Esophagus muscularis mucosa (tissue), 4 donors: ENCODE data around the gene CBL. TPM values are rescaled to one million over a fixed set of nuclear protein-coding genes. Genes with fewer than 3 reads are reported as not detected.

ENCODE experiments used
- DNase-seq: peaks from one replicate; pipeline ENCODE4 v3.0.0-alpha.2; 2017; ENCODE audit errors: extremely low spot score
- H3K27ac ChIP-seq, 4 donors: fragments of 200-600 bp; sonication (generic); replicated peaks in 1 of 4; 1 replicate in 3 of 4; 2 replicates in 1 of 4; pipeline ENCODE4 v1.5.1; 2016 to 2019; ENCODE audit warnings: mild to moderate bottlenecking in 1 of 4
- H3K27me3 ChIP-seq, 4 donors: fragments of 200-600 bp; sonication (generic); one replicate each; pipeline versions ENCODE4 v1.5.1 to v1.6.0; 2016 to 2019
- H3K36me3 ChIP-seq, 4 donors: fragments of 200-600 bp; sonication (generic); one replicate each; pipeline ENCODE4 v1.5.1; 2016 to 2019
- H3K4me1 ChIP-seq, 4 donors: fragments of 200-600 bp; sonication (generic); one replicate each; pipeline ENCODE4 v1.5.1; 2016 to 2019
- H3K4me3 ChIP-seq, 4 donors: fragments of 200-600 bp; sonication (generic); 1 replicate in 2 of 4; 2 replicates in 2 of 4; pipeline ENCODE4 v1.5.1; 2016 to 2019; ENCODE audit warnings: mild to moderate bottlenecking in 4 of 4, moderate library complexity in 1 of 4
- H3K9me3 ChIP-seq, 4 donors: fragments of 200-600 bp; sonication (generic); 1 replicate in 3 of 4; 2 replicates in 1 of 4; pipeline ENCODE4 v1.5.1; 2016 to 2019
- EP300 ChIP-seq: sonication (generic); formaldehyde crosslinking; IDR thresholded peaks from one replicate; pipeline ENCODE4 v1.6.1; 2017; ENCODE audit warnings: antibody characterized with exemption
- POLR2A ChIP-seq: fragments of 450-650 bp; IDR thresholded peaks from one replicate; pipeline ENCODE4 v1.6.1; 2017; ENCODE audit warnings: antibody characterized with exemption, moderate library complexity, mild to moderate bottlenecking, low read depth
- POLR2AphosphoS5 ChIP-seq, 2 donors: sonication (generic); formaldehyde crosslinking; IDR thresholded peaks; one replicate each; pipeline ENCODE4 v1.6.1; 2017; ENCODE audit warnings: antibody characterized with exemption in 2 of 2
- WGBS: methylation state at CpG from one replicate; pipeline ENCODE4 v1.1.5; 2018; 5-methylcytosine and 5-hydroxymethylcytosine counted together
- intact Hi-C: fragments of 100-400 bp; cut with DNase I; formaldehyde crosslinking; loops from one replicate; pipeline ENCODE4 v1.15.1; 2023
- total RNA-seq, 4 donors: library from RNA; depleted of rRNA; stranded (reverse); fragments of >200 nt; gene quantifications; one replicate each; pipeline versions ENCODE4 v1.1.0 to v1.2.1, GENCODE V29; 2016
- TF ChIP-seq, protein P1 (sequence below), 3 experiments: fragments of 200-600 bp in 2 of 3; fragments of 450-650 bp in 1 of 3; sonication (generic) in 2 of 3; IDR thresholded peaks; one replicate each; pipeline ENCODE4 v1.5.1; 2017 to 2019; ENCODE audit warnings: antibody characterized with exemption in 3 of 3, mild to moderate bottlenecking in 2 of 3, moderate library complexity in 1 of 3

The CBL gene
- total RNA-seq, 4 donors from 2014 or later: 20.7 to 27.7 (median 24.1) TPM

DNA sequence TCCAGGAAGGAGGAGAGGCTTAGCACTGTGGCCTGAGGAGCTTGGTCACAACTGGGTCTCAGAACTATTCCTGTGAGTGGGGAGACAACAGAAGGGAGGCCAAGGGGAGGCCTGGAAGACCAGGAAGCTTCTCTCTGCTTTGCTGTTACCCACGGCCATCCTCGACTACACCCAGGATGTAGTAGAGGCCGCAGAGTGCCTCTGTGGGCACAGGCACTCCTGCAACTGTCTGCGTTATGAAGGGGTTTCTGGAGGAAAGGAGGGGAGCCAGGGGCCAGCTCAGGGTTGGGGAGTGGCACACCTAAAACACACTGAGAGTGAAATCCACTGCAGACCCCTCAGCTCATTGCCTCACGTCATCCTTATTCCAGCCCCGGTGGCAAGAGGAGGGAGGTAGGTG lies 144.2 kb downstream of the CBL start:
- DNase-seq: no peak
- 87% methylated on average over 6 of the region's 6 CpGs for WGBS
- Histone ChIP-seq H3K27me3 (no peaks in the 10 kb centered on the region), H3K9me3 (no peaks in the 10 kb centered on the region), H3K27ac (no peak overlapping the region), H3K36me3 (no peaks in the 10 kb centered on the region), H3K4me1 (peaks cover 8 to 21% (median 16%) of the 10 kb centered on the region in 4 donors), H3K4me3 (no peak overlapping the region)
- intact Hi-C loops: no loop called here
- TF ChIP-seq POLR2A: no peak
- TF ChIP-seq EP300: no peak
- TF ChIP-seq, protein P1, sequence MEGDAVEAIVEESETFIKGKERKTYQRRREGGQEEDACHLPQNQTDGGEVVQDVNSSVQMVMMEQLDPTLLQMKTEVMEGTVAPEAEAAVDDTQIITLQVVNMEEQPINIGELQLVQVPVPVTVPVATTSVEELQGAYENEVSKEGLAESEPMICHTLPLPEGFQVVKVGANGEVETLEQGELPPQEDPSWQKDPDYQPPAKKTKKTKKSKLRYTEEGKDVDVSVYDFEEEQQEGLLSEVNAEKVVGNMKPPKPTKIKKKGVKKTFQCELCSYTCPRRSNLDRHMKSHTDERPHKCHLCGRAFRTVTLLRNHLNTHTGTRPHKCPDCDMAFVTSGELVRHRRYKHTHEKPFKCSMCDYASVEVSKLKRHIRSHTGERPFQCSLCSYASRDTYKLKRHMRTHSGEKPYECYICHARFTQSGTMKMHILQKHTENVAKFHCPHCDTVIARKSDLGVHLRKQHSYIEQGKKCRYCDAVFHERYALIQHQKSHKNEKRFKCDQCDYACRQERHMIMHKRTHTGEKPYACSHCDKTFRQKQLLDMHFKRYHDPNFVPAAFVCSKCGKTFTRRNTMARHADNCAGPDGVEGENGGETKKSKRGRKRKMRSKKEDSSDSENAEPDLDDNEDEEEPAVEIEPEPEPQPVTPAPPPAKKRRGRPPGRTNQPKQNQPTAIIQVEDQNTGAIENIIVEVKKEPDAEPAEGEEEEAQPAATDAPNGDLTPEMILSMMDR (IDR thresholded peaks at IDR 0.05): no peak
- no peak for TF ChIP-seq POLR2AphosphoS5 (IDR thresholded peaks at IDR 0.05)

DNA sequence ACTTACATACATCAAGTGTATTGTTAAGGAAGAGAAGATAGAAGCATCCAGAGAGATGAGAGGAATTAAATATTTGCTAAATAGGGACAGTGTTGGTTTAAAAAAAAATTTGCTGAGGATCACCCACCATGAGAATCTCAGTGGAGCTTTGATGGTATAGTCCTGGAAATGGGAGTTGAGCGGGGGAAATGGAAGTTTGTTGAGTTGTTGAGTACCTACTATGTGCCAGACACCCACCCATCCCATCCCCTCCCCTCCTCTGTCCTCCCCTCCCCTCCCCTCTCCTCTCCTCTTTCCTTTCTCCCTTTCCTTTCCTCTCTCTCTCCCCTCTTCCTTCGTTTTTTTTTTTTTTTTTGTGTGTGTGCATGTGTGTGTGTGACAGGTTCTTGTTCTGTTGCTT lies 145.1 kb downstream of the CBL start:
- TF ChIP-seq EP300 (no peak), POLR2AphosphoS5 (IDR thresholded peaks at IDR 0.05) (no peak), POLR2A (no peak)
- TF ChIP-seq, protein P1 (IDR thresholded peaks at IDR 0.05): no peak
- intact Hi-C loops: no loop called here
- 50% methylated on average over 2 of the region's 2 CpGs for WGBS
- Histone ChIP-seq H3K4me1 (peaks cover 14 to 30% (median 22%) of the 10 kb centered on the region in 4 donors), H3K9me3 (no peaks in the 10 kb centered on the region), H3K27me3 (no peaks in the 10 kb centered on the region), H3K36me3 (no peaks in the 10 kb centered on the region), H3K4me3 (no peak overlapping the region), H3K27ac (no peak overlapping the region)
- DNase-seq: no peak

DNA sequence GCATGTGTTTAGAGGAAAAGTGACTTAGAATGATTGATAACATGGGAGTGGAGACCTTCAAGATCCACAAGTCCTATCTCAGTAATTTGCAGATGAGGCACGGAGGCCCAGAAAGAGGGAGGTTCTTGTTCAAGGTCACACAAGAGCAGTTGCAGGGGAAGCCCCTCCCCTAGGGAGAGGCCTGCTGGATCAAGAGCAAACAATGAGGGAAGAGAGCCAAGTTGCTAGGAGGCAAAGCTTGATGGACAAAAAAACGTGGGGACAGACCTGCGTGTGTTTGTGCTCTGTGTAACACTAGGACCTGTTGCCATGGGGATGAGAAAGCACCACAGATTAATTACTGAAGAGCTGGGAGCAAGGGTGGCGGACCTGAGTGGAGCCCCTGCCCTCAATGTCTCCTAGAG lies 146.7 kb downstream of the CBL start:
- Histone ChIP-seq H3K36me3 (peaks cover 0 to 9% (median 4%) of the 10 kb centered on the region in 4 donors), H3K4me1 (peaks cover 26 to 41% (median 33%) of the 10 kb centered on the region in 4 donors), H3K27ac (peak overlapping the region; percentile 48 to 67 (median 50)), H3K27me3 (no peaks in the 10 kb centered on the region), H3K4me3 (no peak overlapping the region), H3K9me3 (no peaks in the 10 kb centered on the region)
- 40% methylated on average over 4 of the region's 4 CpGs for WGBS
- DNase-seq: no peak
- TF ChIP-seq POLR2AphosphoS5 (IDR thresholded peaks at IDR 0.05) (peak in 1 of 2 donors; percentile 42), EP300 (no peak)
- intact Hi-C loops: no loop called here

DNA sequence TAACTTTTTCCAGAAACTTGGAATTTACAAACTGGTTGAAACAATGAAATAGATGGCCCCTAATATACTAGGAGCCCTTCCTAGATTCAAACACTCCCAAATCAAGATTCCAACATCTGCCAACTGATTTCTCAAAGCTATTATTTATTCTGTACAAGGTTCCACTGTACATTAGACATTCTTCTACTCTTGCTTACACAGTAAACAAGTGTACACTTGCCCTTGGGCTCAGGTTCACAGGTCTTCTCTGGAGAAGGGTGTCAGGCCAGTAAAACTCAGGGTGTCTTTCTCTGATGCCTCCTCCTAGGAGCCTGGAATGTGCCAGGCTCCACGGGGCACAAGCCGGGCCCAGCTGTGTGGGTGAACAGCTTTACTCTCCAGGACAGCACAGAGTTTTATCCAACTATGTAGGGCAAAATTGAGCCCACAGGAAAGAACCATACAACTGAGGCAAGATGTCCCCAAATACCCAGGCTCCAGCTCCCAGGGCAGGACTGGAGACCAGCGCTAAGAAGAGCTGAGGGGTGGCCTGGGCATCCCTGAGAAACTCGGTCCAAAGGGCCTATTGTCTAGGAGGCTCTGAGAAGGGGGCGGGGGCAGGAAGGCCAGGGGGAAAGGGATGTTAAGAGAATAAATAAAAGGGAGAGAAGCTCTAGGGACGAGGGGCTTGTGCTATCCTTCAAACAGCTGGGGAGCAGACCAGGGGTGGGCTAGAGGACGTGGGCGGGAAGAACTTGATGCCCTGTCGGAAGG lies 149.1 kb downstream of the CBL start:
- Histone ChIP-seq H3K36me3 (peaks cover 11 to 31% (median 24%) of the 10 kb centered on the region in 4 donors), H3K9me3 (no peaks in the 10 kb centered on the region), H3K4me3 (no peak overlapping the region), H3K4me1 (peaks cover 27 to 46% (median 35%) of the 10 kb centered on the region in 4 donors), H3K27ac (peak overlapping the region in 3 of 4 donors; percentile 15 to 86 (median 85)), H3K27me3 (no peaks in the 10 kb centered on the region)
- intact Hi-C loops: loop anchor here (5.0 kb wide), 1 partner anchor 117 kb away; no protein-coding TSS in a partner anchor
- WGBS: 73% methylated on average over 9 of the region's 9 CpGs
- TF ChIP-seq POLR2A (no peak), POLR2AphosphoS5 (IDR thresholded peaks at IDR 0.05) (no peak), EP300 (no peak)
- TF ChIP-seq, protein P1 (IDR thresholded peaks at IDR 0.05): no peak
- DNase-seq: no peak

DNA sequence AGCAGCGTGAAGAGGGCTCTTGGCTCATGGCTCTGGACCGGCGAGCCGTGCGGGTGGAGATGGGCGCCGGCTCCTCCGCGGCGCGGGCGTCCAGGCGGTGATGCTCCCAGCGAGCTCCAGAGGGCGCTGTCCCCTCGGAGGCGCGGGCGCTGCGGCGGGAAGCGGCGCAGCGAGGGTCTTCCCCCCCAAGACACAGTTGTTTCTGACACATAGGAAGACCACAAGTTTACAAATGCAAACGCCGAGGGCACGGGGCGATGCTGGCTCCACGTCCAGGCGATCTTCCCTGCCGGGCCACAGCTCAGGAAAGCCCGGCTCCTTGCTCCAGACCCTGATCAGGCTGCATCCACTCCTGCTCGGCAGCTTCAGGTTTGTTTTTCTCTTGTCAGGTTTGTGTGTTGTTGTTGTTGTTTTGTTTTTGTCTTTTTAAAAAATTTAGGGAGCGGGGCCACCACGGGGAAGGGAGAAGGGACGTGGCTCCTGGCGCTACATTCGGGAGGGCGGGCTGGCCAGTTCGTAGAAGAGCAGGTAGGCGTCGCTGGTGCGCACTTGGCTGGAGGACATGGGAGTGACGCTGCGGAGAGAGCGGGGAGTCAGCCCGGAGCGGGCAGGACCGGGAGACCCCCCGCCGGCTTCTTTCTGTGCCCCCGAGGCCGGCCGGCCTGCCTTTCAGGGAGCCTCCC lies 150.4 kb downstream of the CBL start:
- Histone ChIP-seq H3K4me1 (peaks cover 39 to 58% (median 47%) of the 10 kb centered on the region in 4 donors), H3K27me3 (no peaks in the 10 kb centered on the region), H3K9me3 (no peaks in the 10 kb centered on the region), H3K4me3 (peak overlapping the region; percentile 48 to 68 (median 62)), H3K27ac (peak overlapping the region; percentile 84 to 86 (median 86)), H3K36me3 (peaks cover 11 to 31% (median 24%) of the 10 kb centered on the region in 4 donors)
- no peak for DNase-seq
- TF ChIP-seq POLR2AphosphoS5 (IDR thresholded peaks at IDR 0.05): peak; percentile 39 to 47
- TF ChIP-seq, protein P1 (IDR thresholded peaks at IDR 0.05): peak; percentile 69 to 96 (median 93)
- TF ChIP-seq POLR2A: no peak
- no peak for TF ChIP-seq EP300
- 2% methylated on average over 28 of the region's 54 CpGs for WGBS
- intact Hi-C loops: loop anchor here (1.0 to 5.0 kb wide), 2 partner anchors 18 to 116 kb away; no protein-coding TSS in a partner anchor
